AG08396 (cell line): ENCODE results near the gene P2RY4.
"Not testable (repeated sequence)": the region's sequence is repeated elsewhere in the genome, so short reads cannot be mapped to it uniquely, and the experiment has no call there.

Source experiments
- DNase-seq: peaks from one replicate; pipeline ENCODE4 v3.0.0; 2012; ENCODE audit warnings: low spot score, mixed read lengths

The P2RY4 gene

GRCh38 chrX:70243601-70244000 lies 16.4 kb downstream of the P2RY4 start:
- not testable (repeated sequence) for DNase-seq

- no peak for DNase-seq
These were observed 18.5 kb downstream of the P2RY4 start for GRCh38 chrX:70241501-70241900.

GRCh38 chrX:70240751-70241150 lies 19.3 kb downstream of the P2RY4 start:
- no peak for DNase-seq

GRCh38 chrX:70234355-70234754 lies 25.6 kb downstream of the P2RY4 start, which contains the start of gene AWAT1:
TSS of gene AWAT1 (plus strand) at chrX:70234655. CDS start at chrX:70234696, 41 bp downstream.
- no peak for DNase-seq

- no peak for DNase-seq
These were observed 28.3 kb downstream of the P2RY4 start for GRCh38 chrX:70231666-70232065.

GRCh38 chrX:70226687-70227086 lies 33.3 kb downstream of the P2RY4 start:
- no peak for DNase-seq

- no peak for DNase-seq
These were observed 34.0 kb downstream of the P2RY4 start for GRCh38 chrX:70226048-70226447.

- no peak for DNase-seq
These were observed 39.9 kb downstream of the P2RY4 start for GRCh38 chrX:70219938-70220764.

GRCh38 chrX:70209570-70209969 lies 50.4 kb downstream of the P2RY4 start:
- DNase-seq, result not testable (repeated sequence)

GRCh38 chrX:70208479-70208878 lies 51.5 kb downstream of the P2RY4 start:
- DNase-seq, result no peak
